ENCODE results near the gene H2BK1. TPM values are rescaled to one million over a fixed set of nuclear protein-coding genes. Genes with fewer than 3 reads are reported as not detected.

H2BK1 gene
- total and polyA plus RNA-seq, 4 donors: 0.52 TPM; not detected in 3

DNA sequence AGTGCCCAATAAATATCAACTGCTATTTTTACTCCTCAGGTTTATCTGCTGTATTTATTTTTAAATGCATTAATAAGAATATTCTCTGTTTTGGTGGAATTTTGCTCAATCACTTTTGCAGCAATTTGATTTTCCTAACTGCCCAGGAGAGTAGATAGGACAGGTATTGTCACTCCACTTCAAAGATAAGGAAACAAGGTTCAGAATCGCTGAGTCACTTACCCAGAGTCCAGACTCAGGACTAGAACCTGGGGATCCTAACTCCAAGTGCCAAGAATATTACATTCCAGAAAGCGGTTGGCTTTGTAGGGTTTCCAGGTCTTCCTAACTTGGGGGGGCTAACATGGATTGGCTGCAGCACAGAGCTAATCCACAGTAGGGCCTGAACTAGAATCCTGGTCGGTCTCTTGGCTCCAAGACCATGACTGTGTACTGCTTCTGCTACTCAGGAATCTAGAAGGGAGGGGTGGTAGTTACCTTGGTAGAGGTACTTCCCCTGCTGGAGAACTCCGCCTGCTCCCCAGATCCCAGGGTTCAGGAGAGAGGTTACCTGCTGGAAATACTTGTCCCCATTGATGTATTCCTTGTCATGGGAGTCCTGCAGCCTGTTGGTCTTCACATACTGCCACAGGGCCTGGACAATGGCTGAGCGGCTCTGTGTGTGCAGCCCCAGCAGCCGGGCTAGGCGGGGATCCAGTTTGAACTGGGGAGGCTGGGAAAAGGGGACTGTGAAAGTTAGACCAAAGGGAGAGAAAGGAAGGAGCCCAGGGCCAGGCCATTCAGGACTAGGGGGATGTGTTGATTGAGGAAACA lies 30.9 kb upstream of the H2BK1 start:
- Histone ChIP-seq H3K4me3 (no peak overlapping the region), H3K36me3 (ENCODE audit: control insufficient read depth in 4 of 4, insufficient read depth in 4 of 4, low read length in 4 of 4) (peaks cover 5 to 49% (median 21%) of the 10 kb centered on the region in 4 donors), H3K27me3 (ENCODE audit: control insufficient read depth in 3 of 3, insufficient read depth in 3 of 3, low read length in 2 of 3) (peaks cover 0 to 2% (median 0%) of the 10 kb centered on the region in 3 donors), H3K9ac (ENCODE audit: insufficient read depth in 1 of 2, low read length in 2 of 2) (no peak overlapping the region), H3K9me3 (ENCODE audit: control insufficient read depth in 4 of 4, insufficient read depth in 3 of 4, low read length in 3 of 4) (no peaks in the 10 kb centered on the region), H3K4me1 (ENCODE audit: control insufficient read depth in 5 of 5, insufficient read depth in 5 of 5, low read length in 5 of 5) (peaks cover 0 to 20% (median 5%) of the 10 kb centered on the region in 5 donors), H3K27ac (ENCODE audit: low read depth in 1 of 2, low read length in 1 of 2) (no peak overlapping the region)
- 90 to 91% methylated on average over 7 of the region's 7 CpGs for WGBS, 2 donors
- ATAC-seq (ENCODE audit: insufficient read depth, low FRiP score) (no peak), DNase-seq (no peak)
- TF ChIP-seq CTCF (IDR thresholded peaks at IDR 0.05; ENCODE audit: control extremely low read depth, extremely low read depth): no peak

DNA sequence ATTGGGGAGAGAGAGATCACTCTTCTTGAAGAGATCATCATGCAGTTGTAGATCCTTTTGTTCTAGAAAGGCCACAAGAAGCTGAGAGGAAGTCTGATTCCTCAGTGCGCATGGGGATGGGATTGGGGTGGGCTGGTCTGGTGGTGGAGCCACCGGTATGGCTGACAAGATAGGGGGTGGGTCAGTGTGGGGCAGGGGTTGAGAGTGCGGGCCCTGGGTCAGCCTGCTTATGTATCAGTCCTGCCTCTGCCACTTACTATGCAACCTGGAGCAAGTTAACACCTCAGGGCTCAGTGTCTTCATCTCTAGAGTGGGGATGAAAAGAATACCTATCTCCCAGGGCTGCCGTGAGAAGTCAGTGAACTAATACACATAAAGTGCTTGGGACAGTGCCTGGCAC lies 30.2 kb upstream of the H2BK1 start:
- Histone ChIP-seq H3K27me3 (ENCODE audit: control insufficient read depth in 3 of 3, insufficient read depth in 3 of 3, low read length in 2 of 3) (peaks cover 0 to 2% (median 0%) of the 10 kb centered on the region in 3 donors), H3K9me3 (ENCODE audit: control insufficient read depth in 4 of 4, insufficient read depth in 3 of 4, low read length in 3 of 4) (no peaks in the 10 kb centered on the region), H3K4me3 (no peak overlapping the region), H3K27ac (ENCODE audit: low read depth in 1 of 2, low read length in 1 of 2) (no peak overlapping the region), H3K4me1 (ENCODE audit: control insufficient read depth in 5 of 5, insufficient read depth in 5 of 5, low read length in 5 of 5) (peaks cover 0 to 14% (median 4%) of the 10 kb centered on the region in 5 donors), H3K9ac (ENCODE audit: insufficient read depth in 1 of 2, low read length in 2 of 2) (no peak overlapping the region), H3K36me3 (ENCODE audit: control insufficient read depth in 4 of 4, insufficient read depth in 4 of 4, low read length in 4 of 4) (peaks cover 5 to 54% (median 21%) of the 10 kb centered on the region in 4 donors)
- no peak for DNase-seq
- no peak for TF ChIP-seq CTCF (IDR thresholded peaks at IDR 0.05; ENCODE audit: control extremely low read depth, extremely low read depth)
- 87 to 88% methylated on average over 4 of the region's 4 CpGs for WGBS, 2 donors
- no peak for ATAC-seq (ENCODE audit: insufficient read depth, low FRiP score)

- DNase-seq: no peak
- Histone ChIP-seq H3K27ac (ENCODE audit: low read depth in 1 of 2, low read length in 1 of 2) (no peak overlapping the region), H3K4me3 (no peak overlapping the region), H3K9me3 (ENCODE audit: control insufficient read depth in 4 of 4, insufficient read depth in 3 of 4, low read length in 3 of 4) (no peaks in the 10 kb centered on the region), H3K27me3 (ENCODE audit: control insufficient read depth in 3 of 3, insufficient read depth in 3 of 3, low read length in 2 of 3) (peaks cover 0 to 2% (median 0%) of the 10 kb centered on the region in 3 donors), H3K9ac (ENCODE audit: insufficient read depth in 1 of 2, low read length in 2 of 2) (no peak overlapping the region), H3K36me3 (ENCODE audit: control insufficient read depth in 4 of 4, insufficient read depth in 4 of 4, low read length in 4 of 4) (peaks cover 5 to 60% (median 21%) of the 10 kb centered on the region in 4 donors), H3K4me1 (ENCODE audit: control insufficient read depth in 5 of 5, insufficient read depth in 5 of 5, low read length in 5 of 5) (peaks cover 0 to 11% (median 2%) of the 10 kb centered on the region in 5 donors)
- ATAC-seq (ENCODE audit: insufficient read depth, low FRiP score): no peak
- no peak for TF ChIP-seq CTCF (IDR thresholded peaks at IDR 0.05; ENCODE audit: control extremely low read depth, extremely low read depth)
- 71 to 82% methylated on average over 11 of the region's 11 CpGs for WGBS, 2 donors
Measured at GRCh38 chr7:151239837-151240459, 29.7 kb upstream of the H2BK1 start.
